ENCODE results near the gene HBB. TPM values are rescaled to one million over a fixed set of nuclear protein-coding genes. Genes with fewer than 3 reads are reported as not detected.

HBB gene
- total and polyA plus RNA-seq, 2 of the 4 experiments (the other 2 are of a cell fraction): 0.24 TPM; not detected in 1

DNA sequence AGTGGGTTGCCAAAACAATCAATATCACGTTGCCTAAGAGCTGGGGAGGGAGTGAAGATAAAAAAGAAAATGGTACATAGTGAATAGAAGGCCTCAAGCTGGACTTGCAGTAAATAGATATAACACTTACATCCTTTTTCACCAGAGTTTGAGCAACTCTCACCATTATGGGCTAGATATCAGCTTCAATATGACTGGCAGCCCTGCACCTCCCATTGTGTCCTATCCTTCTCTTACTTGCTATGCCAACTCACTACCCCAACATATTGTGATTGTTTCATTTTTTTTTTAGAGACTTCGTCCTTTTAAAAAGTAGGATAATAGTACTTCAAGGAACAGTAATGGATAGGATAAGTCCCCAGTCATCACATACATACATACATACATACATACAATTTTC, 15.3 kb upstream of the HBB start:
- H3K23ac ChIP-seq (ENCODE audit: low read depth, low read length): no peak overlapping the region
- H3K36me3 ChIP-seq (ENCODE audit: control insufficient read depth, insufficient read depth, low read length): no peaks in the 10 kb centered on the region
- CTCF ChIA-PET: interaction anchor here (0.6 to 1.1 kb wide), 2 partner anchors 15 to 28 kb away, joined by 3 read pairs; no protein-coding TSS in a partner anchor
- H3K14ac ChIP-seq (replicated peaks; ENCODE audit: low read depth, low read length): no peak overlapping the region
- H3K9me1 ChIP-seq (ENCODE audit: insufficient read depth, low read length): peaks cover 5% of the 10 kb centered on the region; the same call in 1 of the 2 replicates
- no peak overlapping the region for H2AK9ac ChIP-seq (replicated peaks; ENCODE audit: low read depth, low read length, poor library complexity)
- no peak for ATAC-seq (ENCODE audit: low read depth)
- no peak overlapping the region for H3K4me2 ChIP-seq (ENCODE audit: low read depth, low read length)
- no peaks in the 10 kb centered on the region for H3K9me3 ChIP-seq (ENCODE audit: control insufficient read depth, insufficient read depth, low read length)
- H3K27me3 ChIP-seq (ENCODE audit: control insufficient read depth, insufficient read depth, low read length): no peaks in the 10 kb centered on the region
- BruUV-seq (replicated peaks): no TSS peak
- POLR2A ChIA-PET (ENCODE audit: unreplicated experiment): no interaction called here
- H4K8ac ChIP-seq (ENCODE audit: low read depth in 2 of 2, low read length in 2 of 2): 0 out of 4 replicates have a peak overlapping the region, but pooled peaks of 1 of the 2 experiments have one; percentile 23
- H2BK15ac ChIP-seq (ENCODE audit: low read depth, low read length): 0 out of 3 replicates have a peak overlapping the region, but pooled peaks have one; percentile 14
- H3K18ac ChIP-seq (ENCODE audit: low read depth, low read length): no peak overlapping the region
- no peak overlapping the region; the same call in 1 of the 2 replicates for H2BK20ac ChIP-seq (ENCODE audit: low read depth, low read length)
- dilution Hi-C loops (cut with HindIII; ENCODE audit: low sequenced_read_pairs, unreplicated experiment): no loop called here
- in situ Hi-C loops (cut with MboI; ENCODE audit: low sequenced_read_pairs): no loop called here
- TF ChIP-seq CHD1 (IDR thresholded peaks at IDR 0.05; ENCODE audit: low read depth, low read length) (no peak), CTCF (conservative IDR thresholded peaks at IDR 0.05; ENCODE audit: low read depth, low read length) (no peak), MAZ (IDR thresholded peaks at IDR 0.05; ENCODE audit: borderline replicate concordance, low read depth, low read length) (no peak), MAFK (IDR thresholded peaks at IDR 0.05; ENCODE audit: low read depth, low read length) (no peak), FOS (IDR thresholded peaks at IDR 0.05; ENCODE audit: low read depth, low read length) (no peak), RCOR1 (IDR thresholded peaks at IDR 0.05; ENCODE audit: insufficient replicate concordance, low read length) (no peak), POLR2A (IDR thresholded peaks at IDR 0.05; ENCODE audit: low read depth, low read length) (no peak), BHLHE40 (IDR thresholded peaks at IDR 0.05; ENCODE audit: low read depth, low read length) (no peak), RAD21 (IDR thresholded peaks at IDR 0.05; ENCODE audit: low read length) (no peak), NFE2L2 (IDR thresholded peaks at IDR 0.05; ENCODE audit: low read depth, low read length) (no peak), MXI1 (IDR thresholded peaks at IDR 0.05; ENCODE audit: borderline replicate concordance, low read depth, low read length) (no peak), SMC3 (IDR thresholded peaks at IDR 0.05; ENCODE audit: low read depth, low read length) (no peak), CEBPB (IDR thresholded peaks at IDR 0.05; ENCODE audit: low read depth, low read length) (no peak), RFX5 (IDR thresholded peaks at IDR 0.05; ENCODE audit: low read depth, low read length) (no peak)
- TF ChIP-seq, protein P1, sequence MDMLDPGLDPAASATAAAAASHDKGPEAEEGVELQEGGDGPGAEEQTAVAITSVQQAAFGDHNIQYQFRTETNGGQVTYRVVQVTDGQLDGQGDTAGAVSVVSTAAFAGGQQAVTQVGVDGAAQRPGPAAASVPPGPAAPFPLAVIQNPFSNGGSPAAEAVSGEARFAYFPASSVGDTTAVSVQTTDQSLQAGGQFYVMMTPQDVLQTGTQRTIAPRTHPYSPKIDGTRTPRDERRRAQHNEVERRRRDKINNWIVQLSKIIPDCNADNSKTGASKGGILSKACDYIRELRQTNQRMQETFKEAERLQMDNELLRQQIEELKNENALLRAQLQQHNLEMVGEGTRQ (IDR thresholded peaks at IDR 0.05; ENCODE audit: low read depth, low read length): no peak
- TF ChIP-seq, protein P2, sequence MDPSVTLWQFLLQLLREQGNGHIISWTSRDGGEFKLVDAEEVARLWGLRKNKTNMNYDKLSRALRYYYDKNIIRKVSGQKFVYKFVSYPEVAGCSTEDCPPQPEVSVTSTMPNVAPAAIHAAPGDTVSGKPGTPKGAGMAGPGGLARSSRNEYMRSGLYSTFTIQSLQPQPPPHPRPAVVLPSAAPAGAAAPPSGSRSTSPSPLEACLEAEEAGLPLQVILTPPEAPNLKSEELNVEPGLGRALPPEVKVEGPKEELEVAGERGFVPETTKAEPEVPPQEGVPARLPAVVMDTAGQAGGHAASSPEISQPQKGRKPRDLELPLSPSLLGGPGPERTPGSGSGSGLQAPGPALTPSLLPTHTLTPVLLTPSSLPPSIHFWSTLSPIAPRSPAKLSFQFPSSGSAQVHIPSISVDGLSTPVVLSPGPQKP (IDR thresholded peaks at IDR 0.05; ENCODE audit: borderline replicate concordance, low read depth, low read length): no peak
- no peak overlapping the region for H3K27ac ChIP-seq (ENCODE audit: insufficient read depth, low read length)
- H3K4me1 ChIP-seq (ENCODE audit: control insufficient read depth, insufficient read depth, low read length): peaks cover 2% of the 10 kb centered on the region; the same call in 1 of the 2 replicates
- no peak overlapping the region for H3K4ac ChIP-seq (ENCODE audit: low read depth, low read length)
- no peak overlapping the region for H3K56ac ChIP-seq (ENCODE audit: extremely low read depth, insufficient read depth, low read length)
- DNase-seq: no peak
- H2BK5ac ChIP-seq (ENCODE audit: low read depth, low read length, poor library complexity, severe bottlenecking): no peak overlapping the region
- H3K9ac ChIP-seq (ENCODE audit: low read depth, low read length): no peak overlapping the region
- H4K5ac ChIP-seq (ENCODE audit: low read depth, low read length): no peak overlapping the region
- H3K4me3 ChIP-seq (ENCODE audit: insufficient read depth, low read depth, low read length): no peak overlapping the region
- intact Hi-C loops (cut with micrococcal nuclease): no loop called here
- H2AK5ac ChIP-seq (ENCODE audit: low read depth, low read length): no peak overlapping the region
- no peaks in the 10 kb centered on the region for H4K20me1 ChIP-seq (ENCODE audit: insufficient read depth, low read length)
- no peak overlapping the region for H4K91ac ChIP-seq (ENCODE audit: insufficient read depth, low read depth, low read length)
- no peak overlapping the region for H2AFZ ChIP-seq (replicated peaks; ENCODE audit: low read length, poor library complexity)
- no peak overlapping the region for H2BK120ac ChIP-seq (ENCODE audit: low read depth, low read length)
- WGBS, 2 experiments (ENCODE audit: extremely low coverage in 2 of 2, insufficient read length in 1 of 2): no CpG with 5 or more reads among the region's 2 CpGs
- H3K79me1 ChIP-seq (ENCODE audit: low read depth in 1 of 2, low read length in 2 of 2): no peaks in the 10 kb centered on the region
